ENCODE results near the gene FHOD3. TPM values are rescaled to one million over a fixed set of nuclear protein-coding genes. Genes with fewer than 3 reads are reported as not detected.

Gene FHOD3
- 1.1 and 1.6 TPM in 2 replicates for total RNA-seq

GRCh38 chr18:36297417-36298125, at the start of gene FHOD3:
FHOD3 (plus strand) TSS chr18:36297713; CDS start chr18:36297836, 123 bp downstream.

GRCh38 chr18:36828630-36829361, 531.3 kb downstream of the FHOD3 start, which contains the start of the genes KIAA1328 and TPGS2:
KIAA1328 (plus strand) TSS chr18:36829127; CDS start chr18:36829139, 12 bp downstream.
TPGS2 (minus strand) TSS chr18:36829002; CDS start chr18:36828767, 235 bp downstream.

Other genes with a start within 250 kb of the FHOD3 start
- 30.1 and 45.9 TPM in 2 replicates for gene RPRD1A, start 230.2 kb upstream of the FHOD3 start, total RNA-seq
- gene SLC39A6, start 168.4 kb upstream of the FHOD3 start, total RNA-seq = 67.2 and 74.5 TPM in 2 replicates
- 77.2 and 90.9 TPM in 2 replicates for gene ELP2, start 167.8 kb upstream of the FHOD3 start, total RNA-seq
- 8.8 and 12.3 TPM in 2 replicates for gene MOCOS, start 110.2 kb upstream of the FHOD3 start, total RNA-seq